GM18508 (cell line): ENCODE data around the gene INPP5J.
"Not testable (repeated sequence)": the region's sequence is repeated elsewhere in the genome, so short reads cannot be mapped to it uniquely, and the experiment has no call there.

ENCODE experiments used
- ATAC-seq: cut with Tn5 transposase; IDR thresholded peaks from one replicate; pipeline ENCODE4 v1.9.1; 2021; ENCODE audit warnings: moderate number of reproducible peaks; ENCODE audit not compliant: insufficient read depth, unreplicated experiment

Gene INPP5J

GRCh38 chr22:31086703-31087330, 35.9 kb upstream of the INPP5J start:
- no peak for ATAC-seq

- ATAC-seq: no peak
Measured at GRCh38 chr22:31087744-31088215, 35.0 kb upstream of the INPP5J start.

GRCh38 chr22:31088233-31088986, 34.4 kb upstream of the INPP5J start:
- ATAC-seq: no peak

GRCh38 chr22:31089160-31090100, 33.3 kb upstream of the INPP5J start:
- no peak for ATAC-seq

- no peak for ATAC-seq
Measured at GRCh38 chr22:31090217-31091085, 32.3 kb upstream of the INPP5J start.

GRCh38 chr22:31091106-31091975, 31.4 kb upstream of the INPP5J start:
- no peak for ATAC-seq

GRCh38 chr22:31092161-31092560, 30.6 kb upstream of the INPP5J start:
- ATAC-seq: no peak

GRCh38 chr22:31093086-31093850, 29.5 kb upstream of the INPP5J start:
- no peak for ATAC-seq

GRCh38 chr22:31094021-31094551, 28.7 kb upstream of the INPP5J start:
- no peak for ATAC-seq

GRCh38 chr22:31094741-31095140, 28.0 kb upstream of the INPP5J start:
- ATAC-seq: no peak

GRCh38 chr22:31095637-31096249, 27.0 kb upstream of the INPP5J start:
- no peak for ATAC-seq

- ATAC-seq: no peak
Measured at GRCh38 chr22:31096657-31097279, 26.0 kb upstream of the INPP5J start.

GRCh38 chr22:31097539-31097938, 25.2 kb upstream of the INPP5J start:
- ATAC-seq: not testable (repeated sequence)

GRCh38 chr22:31097941-31098631, 24.7 kb upstream of the INPP5J start:
- ATAC-seq: no peak

- ATAC-seq: no peak
Measured at GRCh38 chr22:31098632-31099110, 24.1 kb upstream of the INPP5J start.

GRCh38 chr22:31099386-31099785, 23.4 kb upstream of the INPP5J start:
- ATAC-seq: no peak
